Kidney (tissue), 14 donors: ENCODE results near the gene TRIP11. TPM values are rescaled to one million over a fixed set of nuclear protein-coding genes. Genes with fewer than 3 reads are reported as not detected.

ENCODE experiments used
- DNase-seq, 5 donors: peaks; one replicate each; pipeline ENCODE4 v3.0.0-alpha.2; 2013 to 2020
- FAIRE-seq: peaks from 2 replicates; lab custom pipeline; 2012; peaks lifted over from hg19 to GRCh38; lab: Jason Lieb, UNC
- H3K27ac ChIP-seq, 2 donors: one replicate each; pipeline ENCODE4 v1.7.0; 2013; ENCODE audit warnings: low read depth in 2 of 2, low read length in 2 of 2, inconsistent platforms in 1 of 2
- H3K27me3 ChIP-seq: one replicate; pipeline ENCODE4 v1.7.1; 2013; ENCODE audit warnings: low read length, inconsistent platforms; ENCODE audit not compliant: control insufficient read depth, insufficient read depth
- H3K36me3 ChIP-seq, 3 donors: one replicate each; pipeline versions ENCODE4 v1.7.0 to v1.7.1; 2013; ENCODE audit warnings: low read length in 3 of 3, control low read depth in 1 of 3, inconsistent platforms in 1 of 3; ENCODE audit not compliant: insufficient read depth in 3 of 3, control insufficient read depth in 2 of 3
- H3K4me1 ChIP-seq, 3 donors: one replicate each; pipeline versions ENCODE4 v1.7.0 to v1.7.1; 2013; ENCODE audit warnings: low read length in 3 of 3, inconsistent platforms in 1 of 3, low read depth in 1 of 3; ENCODE audit not compliant: control insufficient read depth in 2 of 3, insufficient read depth in 2 of 3
- H3K4me3 ChIP-seq, 3 donors: one replicate each; pipeline versions ENCODE4 v1.7.0 to v1.8.1; 2013; ENCODE audit warnings: low read length in 3 of 3, control low read depth in 1 of 3, inconsistent platforms in 1 of 3
- H3K9ac ChIP-seq, 3 donors: one replicate each; pipeline versions ENCODE4 v1.7.0 to v1.7.1; 2013; ENCODE audit warnings: low read length in 3 of 3, control low read depth in 1 of 3, inconsistent platforms in 1 of 3
- H3K9me3 ChIP-seq, 3 donors: one replicate each; pipeline versions ENCODE4 v1.7.0 to v1.7.1; 2013; ENCODE audit warnings: low read length in 3 of 3, control low read depth in 1 of 3, inconsistent platforms in 1 of 3; ENCODE audit not compliant: control insufficient read depth in 2 of 3, insufficient read depth in 1 of 3
- intact Hi-C: fragments of 100-400 bp; cut with DNase I; formaldehyde crosslinking; loops from one replicate; pipeline ENCODE4 v1.11.1; 2022
- polyA plus RNA-seq: library from polyadenylated mRNA; stranded (reverse); fragments of 350-450 nt; fragmentation: Illumina TruSeq; extraction: RNeasy Lipid Tissue Mini Kit (QIAGEN cat#74804); gene quantifications from one replicate; pipeline ENCODE4 v1.2.3, GENCODE V29; 2014; ENCODE audit warnings: low read depth, low replicate concordance; ENCODE audit not compliant: insufficient read depth
- total RNA-seq: library from RNA; stranded (reverse); fragmentation: NEBNext Ultra II Directional; extraction: Animal tissue kit (Norgen Biotek cat#: 25700); gene quantifications from one replicate; pipeline ENCODE4 v1.2.1, GENCODE V29; 2021
- TF ChIP-seq, protein P1 (sequence below): IDR thresholded peaks from 3 replicates; pipeline ENCODE4 v1.5.1; 2012; ENCODE audit warnings: mild to moderate bottlenecking, moderate library complexity, borderline replicate concordance; ENCODE audit not compliant: insufficient read depth; ENCODE audit errors: extremely low read depth
- donor health status: control.
- donor health status: control.
- donor health status: control.
- donor health status: control.
- donor health status: control.
- donor health status: DM: yes; HTN: yes; CAD: no.
- donor health status: Normal renal cell carcinoma (clear cell type).

Gene TRIP11
- total and polyA plus RNA-seq, 2 donors from 2014 or later = 6.2 to 71.5 TPM

DNA sequence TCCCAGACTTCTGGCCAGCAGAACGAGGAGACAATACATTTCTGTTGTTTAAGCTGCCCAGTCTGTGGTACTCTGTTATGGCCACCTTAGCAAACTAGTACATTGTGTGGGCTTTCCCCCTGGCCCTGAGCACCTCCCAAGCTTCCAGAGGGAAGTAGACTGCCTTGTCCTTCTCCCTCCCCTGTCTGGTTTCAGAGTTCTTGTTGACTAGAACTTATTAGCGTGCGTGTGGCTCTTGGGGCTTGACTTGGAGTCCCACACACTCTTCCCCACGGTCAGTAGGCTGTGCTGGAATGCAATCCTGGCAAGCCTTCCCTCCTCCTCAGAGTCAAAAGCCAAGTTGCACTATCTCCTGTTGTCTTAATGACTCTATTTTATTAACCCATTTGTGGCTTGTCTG lies 120.0 kb downstream of the TRIP11 start:
- intact Hi-C loops = no loop called here
- H3K9me3 ChIP-seq = no peaks in the 10 kb centered on the region
- H3K4me3 ChIP-seq = no peak overlapping the region
- TF ChIP-seq, protein P1, sequence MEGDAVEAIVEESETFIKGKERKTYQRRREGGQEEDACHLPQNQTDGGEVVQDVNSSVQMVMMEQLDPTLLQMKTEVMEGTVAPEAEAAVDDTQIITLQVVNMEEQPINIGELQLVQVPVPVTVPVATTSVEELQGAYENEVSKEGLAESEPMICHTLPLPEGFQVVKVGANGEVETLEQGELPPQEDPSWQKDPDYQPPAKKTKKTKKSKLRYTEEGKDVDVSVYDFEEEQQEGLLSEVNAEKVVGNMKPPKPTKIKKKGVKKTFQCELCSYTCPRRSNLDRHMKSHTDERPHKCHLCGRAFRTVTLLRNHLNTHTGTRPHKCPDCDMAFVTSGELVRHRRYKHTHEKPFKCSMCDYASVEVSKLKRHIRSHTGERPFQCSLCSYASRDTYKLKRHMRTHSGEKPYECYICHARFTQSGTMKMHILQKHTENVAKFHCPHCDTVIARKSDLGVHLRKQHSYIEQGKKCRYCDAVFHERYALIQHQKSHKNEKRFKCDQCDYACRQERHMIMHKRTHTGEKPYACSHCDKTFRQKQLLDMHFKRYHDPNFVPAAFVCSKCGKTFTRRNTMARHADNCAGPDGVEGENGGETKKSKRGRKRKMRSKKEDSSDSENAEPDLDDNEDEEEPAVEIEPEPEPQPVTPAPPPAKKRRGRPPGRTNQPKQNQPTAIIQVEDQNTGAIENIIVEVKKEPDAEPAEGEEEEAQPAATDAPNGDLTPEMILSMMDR = no peak
- no peak for DNase-seq
- H3K27ac ChIP-seq = no peak overlapping the region
- no peak for FAIRE-seq
- no peaks in the 10 kb centered on the region for H3K27me3 ChIP-seq
- H3K9ac ChIP-seq = no peak overlapping the region
- H3K36me3 ChIP-seq = no peaks in the 10 kb centered on the region
- peaks cover 2 to 10% (median 3%) of the 10 kb centered on the region in 3 donors for H3K4me1 ChIP-seq

DNA sequence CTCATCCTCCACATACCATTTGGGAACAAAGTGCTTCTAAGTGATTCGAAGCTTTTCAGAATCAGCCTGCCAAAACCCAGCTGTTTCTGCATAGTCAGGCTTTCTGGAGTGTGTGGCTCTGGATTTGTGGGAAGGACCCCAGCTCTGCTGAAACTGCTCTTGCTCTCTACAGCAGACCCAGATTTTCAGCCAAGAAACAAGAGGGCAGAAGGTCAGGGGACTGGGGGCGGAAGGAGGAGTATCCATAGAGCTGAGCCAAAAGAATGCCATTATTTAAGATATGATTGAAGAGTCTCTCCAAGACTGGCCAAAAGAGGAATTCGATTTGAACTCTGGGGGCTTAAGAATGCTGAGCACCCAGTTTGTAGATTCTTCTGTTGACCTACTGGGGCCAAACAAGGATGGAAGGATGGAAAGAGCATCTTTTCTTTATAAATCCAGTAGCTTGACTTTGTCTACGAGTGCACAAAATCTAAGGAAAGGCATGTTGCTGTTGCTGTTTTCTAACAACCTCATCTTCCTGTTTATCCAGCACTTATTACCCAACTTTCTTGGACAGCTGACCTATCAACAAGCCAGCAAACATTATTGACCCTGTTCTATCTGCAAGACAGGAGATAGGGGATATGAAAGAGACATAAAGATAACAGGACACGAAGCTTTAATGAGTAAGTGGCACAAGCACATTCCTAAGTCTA lies 121.5 kb downstream of the TRIP11 start:
- peaks cover 2 to 10% (median 3%) of the 10 kb centered on the region in 3 donors for H3K4me1 ChIP-seq
- H3K27me3 ChIP-seq = no peaks in the 10 kb centered on the region
- TF ChIP-seq, protein P1 = no peak
- intact Hi-C loops = no loop called here
- H3K9me3 ChIP-seq = no peaks in the 10 kb centered on the region
- H3K27ac ChIP-seq = no peak overlapping the region
- H3K4me3 ChIP-seq = no peak overlapping the region
- no peak for FAIRE-seq
- DNase-seq = peak in 3 of 5 donors; percentile 41 to 86 (median 61)
- no peak overlapping the region for H3K9ac ChIP-seq
- no peaks in the 10 kb centered on the region for H3K36me3 ChIP-seq

Other genes starting within 250 kb of the TRIP11 start
- 39.7 TPM for gene TC2N, start 172.5 kb downstream of the TRIP11 start, total RNA-seq
- gene TC2N, start 172.5 kb downstream of the TRIP11 start, polyA plus RNA-seq = 5.8 TPM
- 99.0 TPM for gene FBLN5, start 92.4 kb downstream of the TRIP11 start, total RNA-seq
- gene FBLN5, start 92.4 kb downstream of the TRIP11 start, polyA plus RNA-seq = 75.2 TPM
- 33.6 TPM for gene ATXN3, start 66.5 kb upstream of the TRIP11 start, total RNA-seq
- gene ATXN3, start 66.5 kb upstream of the TRIP11 start, polyA plus RNA-seq = 17.2 TPM
- gene NDUFB1, start 81.6 kb upstream of the TRIP11 start, total RNA-seq = 128 TPM
- gene NDUFB1, start 81.6 kb upstream of the TRIP11 start, polyA plus RNA-seq = 1,129 TPM
- 51.6 TPM for gene CPSF2, start 81.9 kb upstream of the TRIP11 start, total RNA-seq
- gene CPSF2, start 81.9 kb upstream of the TRIP11 start, polyA plus RNA-seq = 12.3 TPM